Neural crest cell (in vitro differentiated cells): ENCODE data around the gene EGLN1. TPM values are rescaled to one million over a fixed set of nuclear protein-coding genes. Genes with fewer than 3 reads are reported as not detected.
"Not testable (repeated sequence)": the region's sequence is repeated elsewhere in the genome, so short reads cannot be mapped to it uniquely, and the experiment has no call there.

Experiments used
- DNase-seq: peaks from one replicate; pipeline ENCODE4 v3.0.0; 2021; ENCODE audit warnings: low read depth, mixed read lengths, low spot score
- H3K27ac Mint-ChIP-seq: one replicate; pipeline ENCODE4 v1.8.0; 2021; ENCODE audit warnings: mild to moderate bottlenecking, mixed read lengths; ENCODE audit not compliant: unreplicated experiment
- H3K27me3 Mint-ChIP-seq: 2 replicates; pipeline ENCODE4 v1.8.0; 2021; ENCODE audit warnings: low read depth, mild to moderate bottlenecking, mixed read lengths
- H3K36me3 Mint-ChIP-seq: 2 replicates; pipeline ENCODE4 v1.8.0; 2021; ENCODE audit warnings: low read depth, mild to moderate bottlenecking, mixed read lengths
- H3K4me1 Mint-ChIP-seq: 2 replicates; pipeline ENCODE4 v1.8.0; 2021; ENCODE audit warnings: mixed read lengths
- H3K4me3 Mint-ChIP-seq: one replicate; pipeline ENCODE4 v1.8.0; 2021; ENCODE audit warnings: mild to moderate bottlenecking, mixed read lengths
- H3K9me3 Mint-ChIP-seq: 2 replicates; pipeline ENCODE4 v1.8.0; 2021; ENCODE audit warnings: mixed read lengths
- total RNA-seq: library from RNA; stranded (reverse); gene quantifications from 2 replicates; pipeline ENCODE4 v1.2.1, GENCODE V29; 2021
- TF ChIP-seq, protein P1 (sequence below): fragments of 200-600 bp; sonication (generic); conservative IDR thresholded peaks from 2 replicates; pipeline ENCODE4 v1.5.0; 2021; ENCODE audit warnings: antibody characterized with exemption, mild to moderate bottlenecking

Gene EGLN1
- total RNA-seq, 1 donor from 2014 or later: 21.6 TPM

DNA sequence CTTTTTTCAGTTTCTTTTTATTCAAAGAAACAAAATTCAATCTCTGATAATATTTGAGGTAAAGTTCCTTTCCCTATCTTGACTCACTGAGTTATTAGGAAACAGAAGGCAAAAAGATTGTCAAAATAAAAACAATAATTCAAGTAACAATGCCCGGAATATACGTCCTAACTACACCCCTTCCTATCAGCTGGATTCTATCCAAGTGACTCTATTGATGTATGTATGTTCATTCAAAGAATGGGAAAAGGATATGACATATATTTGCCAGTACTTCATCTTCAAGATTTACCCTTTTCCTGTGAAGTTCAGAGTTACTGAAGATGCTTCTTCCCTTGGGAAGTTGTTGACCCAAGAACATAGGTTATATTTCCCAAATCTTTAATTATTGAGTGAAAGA, 70.3 kb downstream of the EGLN1 start:
- Mint-ChIP-seq H3K36me3 (peaks cover 2% of the 10 kb centered on the region), H3K9me3 (no peaks in the 10 kb centered on the region), H3K4me3 (no peak overlapping the region)

DNA sequence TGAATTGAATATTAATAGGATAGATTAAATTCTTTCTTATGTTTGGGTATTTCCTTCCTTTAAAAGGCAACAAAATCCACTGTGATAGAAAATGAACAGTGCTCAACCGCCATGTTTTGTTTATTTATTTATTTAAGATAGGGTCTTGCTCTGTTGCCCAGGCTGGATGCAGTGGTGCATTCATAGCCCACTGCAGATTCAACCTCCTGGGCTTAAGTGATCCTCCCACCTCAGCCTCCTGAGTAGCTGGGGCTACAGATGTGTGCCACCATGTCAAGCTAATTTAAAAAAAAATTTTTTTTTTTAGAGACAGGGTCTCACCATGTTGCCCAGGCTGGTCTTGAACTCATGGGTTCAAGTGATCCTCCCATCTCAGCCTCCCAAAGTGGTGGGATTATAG, 73.2 kb downstream of the EGLN1 start:
- H3K27ac Mint-ChIP-seq, H3K9me3 Mint-ChIP-seq, H3K4me3 Mint-ChIP-seq, H3K4me1 Mint-ChIP-seq, H3K27me3 Mint-ChIP-seq, DNase-seq, H3K36me3 Mint-ChIP-seq: not testable (repeated sequence)

More for the DNA sequence above, 70.3 kb downstream of the EGLN1 start:
- DNase-seq: no peak
- TF ChIP-seq, protein P1, sequence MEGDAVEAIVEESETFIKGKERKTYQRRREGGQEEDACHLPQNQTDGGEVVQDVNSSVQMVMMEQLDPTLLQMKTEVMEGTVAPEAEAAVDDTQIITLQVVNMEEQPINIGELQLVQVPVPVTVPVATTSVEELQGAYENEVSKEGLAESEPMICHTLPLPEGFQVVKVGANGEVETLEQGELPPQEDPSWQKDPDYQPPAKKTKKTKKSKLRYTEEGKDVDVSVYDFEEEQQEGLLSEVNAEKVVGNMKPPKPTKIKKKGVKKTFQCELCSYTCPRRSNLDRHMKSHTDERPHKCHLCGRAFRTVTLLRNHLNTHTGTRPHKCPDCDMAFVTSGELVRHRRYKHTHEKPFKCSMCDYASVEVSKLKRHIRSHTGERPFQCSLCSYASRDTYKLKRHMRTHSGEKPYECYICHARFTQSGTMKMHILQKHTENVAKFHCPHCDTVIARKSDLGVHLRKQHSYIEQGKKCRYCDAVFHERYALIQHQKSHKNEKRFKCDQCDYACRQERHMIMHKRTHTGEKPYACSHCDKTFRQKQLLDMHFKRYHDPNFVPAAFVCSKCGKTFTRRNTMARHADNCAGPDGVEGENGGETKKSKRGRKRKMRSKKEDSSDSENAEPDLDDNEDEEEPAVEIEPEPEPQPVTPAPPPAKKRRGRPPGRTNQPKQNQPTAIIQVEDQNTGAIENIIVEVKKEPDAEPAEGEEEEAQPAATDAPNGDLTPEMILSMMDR: no peak
- Mint-ChIP-seq H3K27me3 (no peaks in the 10 kb centered on the region), H3K27ac (no peak overlapping the region), H3K4me1 (no peaks in the 10 kb centered on the region)

DNA sequence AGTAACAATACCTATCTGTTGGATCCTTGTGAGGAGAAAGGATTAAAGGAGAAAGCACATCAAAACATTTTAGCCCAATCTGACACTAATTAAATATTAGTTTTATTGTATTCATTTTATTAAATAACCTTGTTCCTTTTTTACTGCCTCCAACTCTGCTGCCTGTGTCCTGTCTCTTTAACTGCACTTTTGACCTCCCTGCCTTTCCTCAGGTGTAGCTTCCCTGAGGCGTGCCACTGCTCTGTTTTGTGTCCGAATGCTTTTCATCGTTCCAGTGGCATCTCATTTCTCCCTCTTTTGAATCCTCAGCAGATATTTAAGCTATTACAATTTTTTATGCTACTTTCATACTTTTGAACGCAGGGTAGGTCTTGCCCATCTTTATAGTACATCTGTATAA, 73.6 kb downstream of the EGLN1 start:
- TF ChIP-seq, protein P1: no peak

DNA sequence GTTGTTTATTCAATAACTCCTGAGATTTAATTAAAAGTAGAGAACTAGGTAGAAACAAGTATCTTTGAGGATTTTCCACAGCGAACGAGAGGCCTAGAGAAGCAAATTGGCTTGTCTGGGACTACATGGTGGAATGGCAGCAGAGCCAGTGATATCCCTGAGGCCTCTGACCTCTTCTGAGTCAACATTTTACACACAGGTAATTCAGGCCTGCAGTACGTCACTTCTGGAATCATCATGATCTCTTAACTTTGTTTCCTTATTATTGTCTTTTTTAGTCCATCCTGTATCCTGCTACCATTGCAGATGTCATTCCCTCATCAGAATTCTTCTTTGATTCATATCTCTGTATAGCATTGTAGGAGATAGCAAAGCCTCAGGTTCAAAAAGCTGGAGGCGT, 74.1 kb downstream of the EGLN1 start:
- no peaks in the 10 kb centered on the region for H3K4me1 Mint-ChIP-seq
- H3K27me3 Mint-ChIP-seq: no peaks in the 10 kb centered on the region
- no peaks in the 10 kb centered on the region for H3K9me3 Mint-ChIP-seq
- no peak overlapping the region for H3K4me3 Mint-ChIP-seq
- TF ChIP-seq, protein P1: no peak
- H3K27ac Mint-ChIP-seq: no peak overlapping the region
- DNase-seq: no peak
- H3K36me3 Mint-ChIP-seq: peaks cover 5% of the 10 kb centered on the region

More for the DNA sequence above, 73.6 kb downstream of the EGLN1 start:
- DNase-seq: no peak
- Mint-ChIP-seq H3K4me3 (no peak overlapping the region), H3K27me3 (no peaks in the 10 kb centered on the region), H3K4me1 (no peaks in the 10 kb centered on the region), H3K9me3 (no peaks in the 10 kb centered on the region), H3K27ac (no peak overlapping the region), H3K36me3 (peaks cover 5% of the 10 kb centered on the region)

DNA sequence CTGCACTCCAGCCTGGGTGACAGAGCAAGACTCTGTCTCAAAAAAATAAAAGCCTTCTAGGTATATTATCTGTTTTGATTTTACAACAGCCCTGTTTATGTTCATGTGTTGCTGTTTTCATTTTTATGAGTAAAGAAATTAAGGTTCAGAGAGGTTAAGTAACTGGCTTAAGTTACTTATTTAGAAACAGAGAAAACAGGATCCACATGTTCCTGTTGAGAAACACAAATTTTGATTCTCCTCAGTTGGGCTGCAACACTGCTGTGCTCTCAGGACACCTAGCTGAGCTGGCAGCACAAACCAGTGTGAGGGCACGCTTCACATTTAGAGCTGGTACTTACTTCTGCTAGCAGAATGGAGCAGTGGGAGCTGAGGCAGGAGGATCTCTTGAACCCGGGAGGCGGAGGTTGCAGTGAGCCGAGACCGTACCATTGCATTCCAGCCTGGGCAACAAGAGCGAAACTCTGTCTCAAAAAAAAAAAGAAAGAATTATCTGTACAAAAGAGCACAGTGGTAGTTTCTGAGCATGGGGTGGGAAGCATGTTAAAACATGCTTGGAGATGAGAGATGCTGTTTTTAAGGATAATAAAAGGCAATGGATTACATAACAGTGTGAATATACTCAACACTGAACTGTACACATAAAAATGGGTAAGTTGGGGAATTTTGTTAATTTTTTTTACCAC, 81.6 kb downstream of the EGLN1 start:
- Mint-ChIP-seq H3K36me3 (peaks cover 8% of the 10 kb centered on the region), H3K9me3 (no peaks in the 10 kb centered on the region), H3K4me1 (peaks cover 38% of the 10 kb centered on the region), H3K4me3 (peak overlapping the region; percentile 21), H3K27me3 (peaks cover 2% of the 10 kb centered on the region), H3K27ac (no peak overlapping the region)
- DNase-seq: no peak
- TF ChIP-seq, protein P1: no peak

DNA sequence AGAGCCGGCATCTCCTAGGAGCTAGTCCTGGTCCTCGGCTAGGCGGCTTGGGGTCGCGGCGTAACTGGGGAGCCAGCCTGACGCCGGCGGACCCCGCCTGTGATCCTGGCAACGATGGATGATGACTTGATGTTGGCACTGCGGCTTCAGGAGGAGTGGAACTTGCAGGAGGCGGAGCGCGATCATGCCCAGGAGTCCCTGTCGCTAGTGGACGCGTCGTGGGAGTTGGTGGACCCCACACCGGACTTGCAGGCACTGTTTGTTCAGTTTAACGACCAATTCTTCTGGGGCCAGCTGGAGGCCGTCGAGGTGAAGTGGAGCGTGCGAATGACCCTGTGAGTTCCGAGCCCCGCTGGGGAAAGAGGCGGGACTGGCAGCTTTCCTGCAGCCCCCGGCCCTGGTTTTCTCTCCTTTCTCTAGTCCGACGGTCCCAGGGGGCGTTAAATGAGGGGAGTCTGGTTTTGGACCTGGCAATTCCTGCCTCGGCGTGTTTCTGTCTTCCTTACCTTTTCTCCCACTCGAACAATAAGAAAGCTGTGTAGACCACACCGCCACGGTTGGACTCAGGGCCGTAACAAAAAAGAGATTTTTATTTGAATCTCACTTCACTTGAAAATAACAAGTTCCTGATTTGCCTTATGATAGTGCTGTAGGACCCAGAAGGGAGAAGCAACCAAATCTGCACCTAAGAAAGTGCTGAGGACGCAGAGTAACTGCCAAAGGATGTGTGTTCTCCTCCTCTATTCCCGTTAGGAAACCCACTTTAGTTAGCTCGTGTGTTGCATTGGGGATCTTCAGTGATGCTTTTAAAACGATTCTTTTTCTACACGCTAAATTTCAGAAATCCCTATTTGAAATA, 83.6 kb downstream of the EGLN1 start, which contains the start of gene SPRTN:
Gene SPRTN, plus strand, starts transcription at position 24 of the 859 bp plus-strand sequence. Its CDS starts 91 bp downstream, at position 115.
- Mint-ChIP-seq H3K4me3 (peak within 1 kb of the TSS; percentile 96), H3K27me3 (peaks cover 2% of the 10 kb centered on the region), H3K36me3 (peaks cover 6% of the 10 kb centered on the region), H3K9me3 (no peaks in the 10 kb centered on the region), H3K27ac (peak within 1 kb of the TSS; percentile 98), H3K4me1 (peaks cover 56% of the 10 kb centered on the region)
- TF ChIP-seq, protein P1: no peak
- DNase-seq: no peak
